Measurements from ENCODE around the gene INTS15. TPM values are rescaled to one million over a fixed set of nuclear protein-coding genes. Genes with fewer than 3 reads are reported as not detected.

INTS15 gene
- 15.9 TPM for total RNA-seq
- long read RNA-seq, transcript C7orf26-201 (6 exons, 2,182 nt): major isoform, 8 of 11 reads
- long read RNA-seq, partial matches to known transcripts: 1 of 11 reads
- long read RNA-seq, other reads (novel, unspliced or antisense): 2 of 11 reads

DNA sequence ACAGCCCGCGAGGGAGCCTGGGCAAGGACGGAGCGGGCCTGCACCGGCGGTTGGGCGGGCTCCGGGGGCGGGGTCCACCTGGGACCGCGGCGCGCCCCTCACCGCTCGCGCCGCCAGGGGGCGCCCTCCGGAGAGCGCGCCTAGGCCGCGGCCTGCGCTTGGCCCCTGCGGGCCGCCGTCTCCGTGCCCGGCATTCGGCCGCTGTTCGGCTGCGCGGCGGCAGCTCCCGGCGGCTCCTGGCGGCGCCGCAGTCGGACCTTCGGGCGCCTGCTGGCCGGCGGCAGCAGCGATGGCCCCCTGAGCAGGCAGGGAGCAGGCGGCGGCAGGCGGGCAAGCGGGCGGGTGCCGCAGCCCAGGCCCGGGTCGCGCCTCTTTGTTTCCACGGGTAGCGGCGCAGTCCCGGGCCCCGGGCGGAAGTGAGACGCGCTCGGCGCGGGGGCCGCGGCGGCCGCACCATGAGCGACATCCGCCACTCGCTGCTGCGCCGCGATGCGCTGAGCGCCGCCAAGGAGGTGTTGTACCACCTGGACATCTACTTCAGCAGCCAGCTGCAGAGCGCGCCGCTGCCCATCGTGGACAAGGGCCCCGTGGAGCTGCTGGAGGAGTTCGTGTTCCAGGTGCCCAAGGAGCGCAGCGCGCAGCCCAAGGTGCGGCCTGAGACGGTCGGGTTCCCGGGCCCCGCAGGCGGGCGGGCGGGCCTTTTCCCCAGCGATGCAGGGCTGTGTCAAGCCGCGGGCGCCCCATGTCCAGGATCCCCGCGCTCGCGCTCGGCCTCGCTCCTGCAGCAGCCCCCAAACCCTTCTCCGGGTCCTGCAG lies at the start of gene INTS15:
Gene INTS15, plus strand, starts transcription at position 193 of the 816 bp plus-strand sequence. Its CDS starts 263 bp downstream, at position 456.
- peak; percentile 90 for DNase-seq (ENCODE audit: missing footprints)
- peak; percentile 98 for ATAC-seq
- intact Hi-C loops (cut with DNase I): loop anchor here (2.0 kb wide), 1 partner anchor 13 kb away; the partner anchor contains the start of gene ZDHHC4

DNA sequence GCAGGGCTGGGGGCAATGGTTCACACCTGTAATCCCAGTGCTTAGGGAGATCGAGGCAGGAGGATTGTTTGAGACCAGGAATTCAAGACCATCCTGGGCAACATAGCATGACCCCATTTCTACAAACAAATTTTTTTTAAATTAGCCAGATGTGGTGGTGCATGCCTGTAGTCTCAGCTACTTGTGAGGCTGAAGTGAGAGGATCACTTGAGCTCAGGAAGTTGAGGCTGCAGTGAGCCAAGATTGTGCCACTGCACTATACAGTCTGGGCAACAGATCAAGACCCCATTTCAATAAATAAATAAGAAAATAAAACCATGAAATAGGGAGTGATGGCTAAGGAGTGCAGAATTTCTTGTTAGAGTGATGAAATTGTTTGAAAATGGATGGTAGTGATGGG lies 47.5 kb upstream of the INTS15 start:
- intact Hi-C loops (cut with DNase I): no loop called here
- ATAC-seq (no peak), DNase-seq (ENCODE audit: missing footprints) (no peak)

DNA sequence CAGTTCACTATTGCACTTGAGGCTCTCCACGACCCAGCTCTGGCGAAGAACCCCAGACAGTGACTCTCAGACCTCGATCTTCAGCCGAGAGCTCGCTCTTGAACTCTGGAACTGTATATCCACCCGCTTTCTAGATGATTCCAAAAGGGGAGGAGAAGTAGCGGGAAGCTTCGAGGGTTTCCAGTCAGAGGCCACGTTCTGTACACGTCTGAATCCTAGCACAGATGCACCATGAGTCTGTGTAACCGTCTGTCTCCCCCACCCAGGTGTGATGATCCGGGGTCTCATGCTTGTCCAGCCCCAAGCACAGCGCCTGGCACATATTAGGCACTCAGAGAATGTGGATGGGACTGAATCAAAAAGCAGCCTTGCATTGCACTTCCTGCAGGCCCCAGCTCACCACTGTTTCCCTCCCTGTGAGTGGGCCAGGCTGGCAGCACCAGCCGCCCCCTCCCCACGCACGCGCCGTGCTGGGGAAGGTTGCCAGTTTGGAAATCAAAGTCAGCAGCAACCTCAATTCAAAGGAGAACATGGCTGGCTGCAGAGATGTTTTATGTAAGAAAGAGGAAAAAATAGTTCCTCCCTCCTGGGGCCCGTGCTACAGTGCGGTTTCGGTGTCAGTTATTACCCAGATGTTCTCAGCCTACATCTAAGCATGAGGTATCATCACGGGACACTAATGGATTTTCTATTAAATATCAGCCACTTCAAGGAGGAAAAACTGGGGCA lies 44.3 kb upstream of the INTS15 start:
- DNase-seq (ENCODE audit: missing footprints): peak; percentile 23
- intact Hi-C loops (cut with DNase I): no loop called here
- ATAC-seq: no peak

DNA sequence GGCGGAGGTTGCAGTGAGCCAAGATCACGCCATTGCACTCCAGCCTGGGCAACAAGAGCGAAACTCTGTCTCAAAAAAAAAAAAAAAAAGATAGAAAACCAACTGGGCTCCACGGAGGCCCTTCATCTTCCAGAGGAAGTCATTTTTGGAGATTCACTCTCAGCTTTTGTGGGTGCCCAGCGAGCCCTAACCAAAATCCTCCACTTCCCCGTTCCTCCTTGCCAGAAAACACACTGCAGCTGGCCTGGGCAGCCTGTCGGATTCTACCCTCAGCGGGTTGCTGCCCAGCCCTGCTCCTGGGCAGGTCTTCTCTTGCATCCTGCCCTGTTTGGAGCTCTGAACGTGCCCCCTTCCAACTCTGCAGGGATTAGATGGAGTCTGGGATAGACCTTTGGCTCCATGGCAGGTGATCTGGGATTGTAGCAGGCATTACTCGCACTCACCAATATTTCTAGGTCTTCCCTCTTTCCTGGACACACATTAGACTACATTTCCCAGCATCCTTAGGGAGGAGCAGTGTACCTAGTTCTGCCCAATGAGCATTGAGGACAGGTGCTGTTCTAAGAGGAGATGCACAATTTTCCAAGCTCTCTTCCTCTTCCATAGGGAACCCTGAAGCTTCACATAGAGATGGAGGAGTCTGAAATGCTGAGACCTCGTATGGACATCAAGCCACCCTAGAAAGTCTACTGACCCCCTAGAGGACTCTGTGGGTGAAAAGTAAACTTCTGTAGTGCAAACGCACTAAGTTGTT lies 43.1 kb upstream of the INTS15 start:
- DNase-seq (ENCODE audit: missing footprints): no peak

DNA sequence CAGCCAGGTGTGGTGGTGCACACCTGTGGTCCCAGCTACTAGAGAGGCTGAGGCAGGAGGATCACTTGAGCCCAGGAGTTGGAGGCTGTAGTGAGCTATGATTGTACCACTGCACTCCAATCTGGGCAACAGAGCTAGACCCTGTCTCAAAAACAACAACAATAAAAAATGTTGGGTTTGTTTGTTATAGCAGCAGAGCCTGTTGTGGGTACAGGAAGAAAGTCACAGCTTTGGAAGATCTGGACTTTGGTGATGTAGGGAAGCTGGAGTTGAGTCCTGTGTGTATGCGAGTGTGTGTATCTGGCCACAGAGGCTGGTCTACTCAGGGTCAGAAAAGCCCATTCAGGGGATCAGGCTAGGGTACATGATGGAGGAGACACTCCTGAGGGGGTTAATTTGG lies 42.4 kb upstream of the INTS15 start:
- intact Hi-C loops (cut with DNase I): no loop called here
- no peak for ATAC-seq
- no peak for DNase-seq (ENCODE audit: missing footprints)

More for the DNA sequence above, 43.1 kb upstream of the INTS15 start:
- ATAC-seq: no peak
- intact Hi-C loops (cut with DNase I): no loop called here

DNA sequence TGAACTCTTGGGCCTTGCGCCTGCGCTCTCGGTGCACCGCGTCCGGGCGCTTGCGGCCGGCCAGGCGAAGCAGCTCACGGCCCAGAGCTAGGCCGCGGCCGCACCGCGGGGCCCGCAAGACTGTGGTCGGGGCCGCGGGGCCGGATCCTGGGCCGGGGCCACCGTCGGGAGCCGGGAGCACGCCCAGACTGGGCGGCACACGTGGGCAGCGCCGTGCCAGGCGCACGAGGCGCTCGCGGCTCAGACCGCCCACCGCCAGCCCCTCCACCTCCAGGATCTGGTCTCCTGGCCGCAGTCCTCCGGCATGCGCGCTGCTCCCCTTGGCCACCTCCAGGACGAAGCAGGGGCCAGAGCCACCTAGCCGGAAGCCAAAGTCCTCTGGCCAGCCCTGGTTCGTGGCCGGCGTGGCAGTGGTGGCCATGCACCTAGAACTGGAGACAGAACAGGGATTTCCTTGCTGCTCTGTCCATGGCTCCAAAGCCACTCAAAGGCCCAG lies 38.8 kb upstream of the INTS15 start, which contains the start of gene GRID2IP:
Gene GRID2IP, minus strand, starts transcription at position 446 of the 496 bp plus-strand sequence. Its CDS starts 25 bp downstream, at position 421.
- DNase-seq (ENCODE audit: missing footprints): no peak
- no peak for ATAC-seq
- intact Hi-C loops (cut with DNase I): no loop called here

DNA sequence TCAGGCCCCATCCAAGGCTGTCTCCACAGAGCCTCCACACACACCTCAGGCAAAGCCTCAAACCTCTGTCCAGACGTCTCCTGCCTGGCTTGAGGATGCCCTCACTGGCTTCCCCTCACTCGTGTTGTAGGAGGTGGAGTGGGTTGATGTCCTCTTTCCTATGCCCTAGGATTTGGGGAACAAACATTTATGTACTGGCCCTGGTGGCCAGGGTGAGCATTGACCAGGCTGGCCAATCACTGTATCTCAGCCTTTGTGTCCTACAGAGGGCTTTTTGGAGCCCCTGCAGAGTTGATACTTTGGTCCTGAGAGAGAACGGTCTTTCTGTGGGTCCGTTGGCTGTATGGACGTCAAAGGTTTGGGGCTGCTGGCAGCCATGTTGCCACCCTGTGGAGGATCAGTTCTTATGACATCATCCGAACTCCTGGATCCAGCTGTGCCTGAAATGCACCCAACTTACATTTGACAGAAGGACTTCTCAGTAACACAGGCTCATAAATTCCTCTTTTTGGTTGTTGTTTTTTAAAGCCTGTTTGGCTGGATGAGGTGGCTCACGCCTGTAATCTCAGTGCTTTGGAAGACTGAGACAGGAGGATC lies 36.3 kb upstream of the INTS15 start:
- intact Hi-C loops (cut with DNase I): no loop called here
- no peak for ATAC-seq
- no peak for DNase-seq (ENCODE audit: missing footprints)

DNA sequence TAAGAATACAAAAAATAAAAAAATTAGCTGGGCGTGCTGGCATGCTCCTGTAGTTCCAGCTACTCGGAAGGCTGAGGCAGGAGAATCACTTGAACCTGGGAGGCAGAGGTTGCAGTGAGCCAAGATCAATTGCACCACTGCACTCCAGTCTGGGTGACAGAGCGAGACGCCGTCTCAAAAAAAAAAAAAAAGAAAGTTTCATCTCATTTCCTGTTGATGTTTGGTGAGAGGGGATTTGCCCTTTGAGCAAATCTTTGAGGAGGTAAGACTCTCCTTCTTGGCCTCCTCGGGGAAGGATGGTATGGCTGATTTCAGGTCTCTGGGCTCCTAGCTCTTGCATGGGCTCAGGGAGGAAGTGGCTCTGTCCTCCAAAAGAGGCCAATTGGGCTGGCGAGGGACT lies 35.0 kb upstream of the INTS15 start:
- ATAC-seq (no peak), DNase-seq (ENCODE audit: missing footprints) (no peak)
- intact Hi-C loops (cut with DNase I): no loop called here

DNA sequence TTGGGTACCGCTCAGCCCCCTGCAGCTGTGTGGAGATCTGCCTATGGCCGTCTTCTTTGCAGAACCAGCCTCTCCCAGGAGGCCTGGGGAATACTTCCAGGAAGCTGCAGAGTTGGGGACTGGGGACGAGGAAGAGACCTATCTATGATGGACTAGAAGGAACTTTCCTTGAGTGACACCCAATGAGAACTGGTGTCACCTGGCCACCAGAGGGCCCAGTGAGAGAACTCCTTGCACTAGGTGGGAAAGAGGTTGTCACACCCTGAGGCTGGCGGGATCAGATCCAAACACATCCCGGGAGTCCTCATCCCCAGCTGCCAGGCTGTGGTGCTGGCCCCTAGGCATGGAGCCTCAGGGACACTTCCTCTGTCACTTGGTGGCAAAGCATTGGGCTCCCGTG lies 33.6 kb upstream of the INTS15 start:
- ATAC-seq (no peak), DNase-seq (ENCODE audit: missing footprints) (no peak)
- intact Hi-C loops (cut with DNase I): no loop called here

DNA sequence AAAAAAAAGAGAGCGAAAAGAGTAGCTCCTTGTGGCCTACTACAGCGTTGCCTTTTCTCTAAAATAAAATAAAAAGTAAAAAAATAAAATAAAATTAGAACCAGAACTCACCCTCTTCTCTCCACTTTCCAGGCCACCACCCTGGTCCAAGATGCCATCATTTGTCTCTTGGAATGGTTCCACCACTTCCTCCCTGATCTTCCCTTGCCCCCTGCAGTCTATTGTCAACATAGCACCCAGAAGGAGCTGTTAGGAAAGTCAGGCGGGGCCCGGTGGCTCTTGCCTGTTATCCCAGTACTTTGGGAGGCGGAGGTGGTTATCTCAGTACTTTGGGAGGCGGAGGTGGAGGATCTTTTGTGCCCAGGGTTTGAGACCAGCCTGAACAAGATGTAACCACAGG lies 31.0 kb upstream of the INTS15 start:
- DNase-seq (ENCODE audit: missing footprints) (peak; percentile 37), ATAC-seq (no peak)
- intact Hi-C loops (cut with DNase I): no loop called here

DNA sequence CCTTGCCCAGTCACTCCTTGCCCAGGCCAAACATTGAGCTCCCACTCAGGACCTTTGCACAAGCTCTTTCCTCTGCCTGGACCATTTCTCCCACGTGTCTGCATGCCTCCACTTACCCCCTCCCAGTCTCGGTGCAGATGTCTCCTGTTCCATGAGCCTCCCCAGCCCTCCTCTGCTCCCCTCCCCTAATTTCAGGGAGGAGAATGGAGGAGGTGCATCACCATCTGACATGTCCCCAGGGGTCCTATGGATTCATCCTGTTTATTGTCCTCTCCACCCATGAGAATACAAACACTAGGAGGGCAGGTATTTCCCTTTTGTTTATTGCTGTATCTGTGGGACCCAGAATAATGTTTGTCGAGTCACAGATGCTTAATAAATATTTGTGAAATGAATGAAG lies 29.9 kb upstream of the INTS15 start:
- DNase-seq (ENCODE audit: missing footprints) (no peak), ATAC-seq (no peak)
- intact Hi-C loops (cut with DNase I): no loop called here

DNA sequence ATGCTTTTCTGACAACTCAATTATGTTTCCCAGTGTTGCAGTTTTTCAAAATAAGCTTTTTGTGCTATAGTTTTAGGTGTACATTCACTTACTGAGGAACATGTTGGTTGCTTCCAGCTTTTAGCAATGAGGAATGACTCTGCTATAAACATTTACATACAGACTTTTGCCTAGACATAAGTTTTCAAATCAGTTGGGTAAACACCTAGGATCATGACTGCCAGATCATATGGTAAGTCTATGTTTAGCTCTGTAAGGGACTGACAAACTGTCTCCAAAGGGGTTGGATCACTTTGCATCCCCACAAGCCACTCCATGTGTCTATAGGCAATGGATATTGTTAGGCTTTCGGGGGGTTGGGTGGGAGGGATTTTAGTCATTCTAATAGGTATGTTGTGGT lies 27.7 kb upstream of the INTS15 start:
- ATAC-seq (no peak), DNase-seq (ENCODE audit: missing footprints) (no peak)
- intact Hi-C loops (cut with DNase I): no loop called here

DNA sequence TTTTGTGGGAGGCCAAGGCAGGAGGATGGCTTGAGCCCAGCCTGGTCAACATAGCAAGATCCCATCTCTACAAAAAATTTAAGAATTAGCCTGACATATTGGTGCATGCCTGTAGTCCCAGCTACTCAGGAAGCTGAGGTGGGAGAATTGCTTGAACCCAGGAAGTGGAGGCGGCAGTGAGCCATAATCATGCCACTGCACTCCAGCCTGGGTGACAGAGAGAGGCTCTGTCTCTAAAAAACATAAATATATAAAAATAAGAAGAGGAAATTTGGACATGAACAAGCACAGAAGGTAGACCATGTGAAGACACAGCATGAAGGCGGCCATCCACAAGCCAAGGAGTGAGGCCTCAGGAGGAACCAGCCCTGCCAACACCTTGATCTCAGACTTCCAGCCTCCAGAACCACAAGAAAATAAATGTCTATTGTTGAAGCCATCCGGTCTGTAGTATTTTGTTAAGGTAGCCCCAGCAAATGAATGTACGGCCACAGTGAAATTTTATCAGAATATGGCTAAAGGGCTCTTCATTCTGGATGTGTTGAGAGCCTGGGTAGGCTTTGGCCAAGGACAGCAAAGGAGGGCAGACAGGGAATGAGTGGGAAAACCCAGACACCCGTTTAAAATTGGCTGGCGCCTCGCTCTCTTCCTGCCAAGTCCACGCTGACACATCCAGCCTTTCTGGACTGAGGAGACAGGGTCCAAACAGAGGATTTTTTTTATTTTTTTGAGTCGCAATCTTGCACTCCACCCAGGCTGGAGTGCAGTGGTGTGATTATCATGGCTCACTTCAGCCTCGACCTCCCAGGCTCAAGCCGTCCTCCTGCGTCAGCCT lies 25.7 kb upstream of the INTS15 start:
- ATAC-seq: peak; percentile 46

DNA sequence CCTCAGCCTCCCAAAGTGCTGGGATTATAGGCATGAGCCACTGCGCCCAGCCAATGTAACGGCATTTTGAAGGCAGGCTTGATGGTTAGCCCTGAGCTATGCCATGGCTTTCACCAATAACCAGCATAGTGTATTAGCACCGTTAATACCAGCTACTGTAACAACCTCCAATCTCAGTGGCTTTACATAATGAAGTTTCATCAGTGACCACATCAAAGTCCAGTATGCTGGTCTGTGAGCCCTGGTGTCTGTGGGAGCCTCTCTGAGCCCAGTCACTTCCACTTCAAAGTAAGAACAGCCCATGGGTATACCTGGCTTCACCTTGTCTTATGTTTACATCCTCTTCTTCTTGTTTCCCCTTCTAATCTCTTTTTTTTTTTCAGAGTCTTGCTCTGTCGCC lies 24.2 kb upstream of the INTS15 start:
- ATAC-seq (no peak), DNase-seq (ENCODE audit: missing footprints) (no peak)
- intact Hi-C loops (cut with DNase I): no loop called here

More for the DNA sequence above, 25.7 kb upstream of the INTS15 start:
- no peak for DNase-seq (ENCODE audit: missing footprints)
- intact Hi-C loops (cut with DNase I): no loop called here

DNA sequence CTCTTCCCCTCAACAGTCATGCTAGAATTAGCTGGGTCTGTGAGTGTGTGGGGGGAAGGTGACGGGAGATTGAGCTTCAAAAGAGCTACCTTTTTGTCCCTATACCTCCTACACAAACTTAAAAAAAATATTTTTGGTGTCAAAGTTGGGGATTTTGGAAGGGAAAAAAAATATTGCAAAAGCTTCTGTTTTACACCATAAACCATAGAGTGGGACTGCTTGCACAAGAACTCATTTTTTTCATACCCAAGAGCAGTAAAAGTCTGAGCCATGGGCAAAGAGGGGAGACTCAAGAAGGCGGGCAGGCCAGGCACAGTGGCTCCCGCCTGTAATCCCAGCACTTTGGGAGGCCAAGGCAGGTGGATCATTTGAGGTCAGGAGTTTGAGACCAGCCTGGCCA lies 21.9 kb upstream of the INTS15 start:
- peak; percentile 23 for DNase-seq (ENCODE audit: missing footprints)
- intact Hi-C loops (cut with DNase I): no loop called here
- no peak for ATAC-seq

DNA sequence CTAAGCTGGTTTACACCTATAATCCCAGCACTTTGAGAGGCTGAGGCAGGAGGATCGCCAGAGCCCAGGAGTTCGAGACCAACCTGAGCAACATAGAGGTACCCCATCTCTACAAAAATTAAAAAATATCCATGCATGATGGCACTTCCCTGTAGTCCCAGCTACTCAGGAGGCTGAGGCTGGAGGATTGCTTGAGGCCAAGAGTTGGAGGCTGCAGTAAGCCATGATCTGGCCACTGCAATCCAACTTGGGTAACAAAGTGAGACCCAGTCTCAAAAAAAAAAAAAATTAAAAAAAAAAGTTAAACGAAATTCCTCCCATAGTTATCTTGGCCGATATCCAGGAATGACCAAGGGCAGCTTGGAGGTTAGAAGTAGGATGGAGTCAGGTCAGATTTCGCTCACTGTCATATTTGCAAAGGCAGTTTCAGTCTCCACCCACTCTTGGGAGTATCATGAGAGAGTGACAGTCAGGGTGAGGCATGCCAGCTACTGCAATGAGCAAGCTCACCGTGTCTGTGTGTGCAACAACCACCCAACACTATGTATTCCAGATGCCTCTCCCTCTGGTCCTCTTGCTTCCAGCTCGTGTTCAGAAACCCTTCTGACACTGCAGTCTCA lies 18.6 kb upstream of the INTS15 start:
- DNase-seq (ENCODE audit: missing footprints): no peak
- ATAC-seq: no peak
- intact Hi-C loops (cut with DNase I): no loop called here

Measured in Right ventricle myocardium inferior (tissue), 1 donor.